Thoracic aorta (tissue), 2 donors: ENCODE measurements around the gene SMG7. TPM values are rescaled to one million over a fixed set of nuclear protein-coding genes. Genes with fewer than 3 reads are reported as not detected.
A peak's percentile ranks its signal among the peaks of the same experiment; 100 is the strongest.

Experiments used
- ATAC-seq: fragments of 150-250 bp; one replicate; pipeline ENCODE4 v1.8.0; 2017; ENCODE audit warnings: low read depth; ENCODE audit not compliant: insufficient number of reproducible peaks, low FRiP score
- DNase-seq: peaks from one replicate; pipeline ENCODE4 v3.0.0-alpha.2; 2020; ENCODE audit warnings: low spot score
- H3K27ac ChIP-seq, 2 donors: fragments of 200-600 bp; sonication (generic); 1 replicate in 1 of 2; 2 replicates in 1 of 2; pipeline ENCODE4 v1.5.1; 2016; ENCODE audit warnings: mild to moderate bottlenecking in 2 of 2, moderate library complexity in 2 of 2
- H3K27me3 ChIP-seq: fragments of 200-600 bp; sonication (generic); replicated peaks from 2 replicates; pipeline ENCODE4 v1.6.0; 2016; ENCODE audit warnings: mild to moderate bottlenecking; ENCODE audit not compliant: insufficient read depth
- H3K36me3 ChIP-seq: fragments of 200-600 bp; sonication (generic); one replicate; pipeline ENCODE4 v1.5.1; 2016
- H3K4me1 ChIP-seq, 2 donors: fragments of 200-600 bp; sonication (generic); 1 replicate in 1 of 2; 2 replicates in 1 of 2; pipeline versions ENCODE4 v1.5.1 to v1.6.0; 2016; ENCODE audit warnings: low read depth in 2 of 2, mild to moderate bottlenecking in 1 of 2; ENCODE audit not compliant: control insufficient read depth in 1 of 2
- H3K4me3 ChIP-seq: fragments of 200-600 bp; sonication (generic); 2 replicates; pipeline ENCODE4 v1.5.1; 2016; ENCODE audit warnings: mild to moderate bottlenecking
- H3K9me3 ChIP-seq: fragments of 200-600 bp; sonication (generic); 2 replicates; pipeline ENCODE4 v1.5.1; 2016
- total RNA-seq, 2 donors: library from RNA; depleted of rRNA; stranded (reverse); fragments of >200 nt; gene quantifications; one replicate each; pipeline versions ENCODE4 v1.1.0 to v1.2.3, GENCODE V29; 2016
- TF ChIP-seq, protein P1 (sequence below): fragments of 200-600 bp; sonication (generic); IDR thresholded peaks from one replicate; pipeline ENCODE4 v1.5.1; 2019; ENCODE audit warnings: antibody characterized with exemption

SMG7 gene
- total RNA-seq, 2 donors from 2014 or later = 29.8 to 41.9 TPM

DNA sequence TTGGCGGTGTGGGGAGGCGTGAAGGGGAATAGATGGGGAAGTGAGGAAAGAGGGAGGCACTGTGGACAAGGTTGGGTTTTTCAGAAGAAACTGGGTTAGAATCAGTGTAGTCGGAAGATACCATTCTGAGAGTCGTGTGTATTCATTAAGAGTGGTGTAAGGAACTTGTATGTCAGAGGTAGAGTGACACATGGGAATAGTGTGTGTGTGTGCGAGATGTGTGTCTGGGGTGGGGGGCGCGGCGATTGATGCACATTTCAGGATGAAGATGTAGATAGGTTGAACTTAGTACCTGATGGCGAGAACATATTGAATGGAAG, 878 bp downstream of the SMG7 start:
- Histone ChIP-seq H3K4me1 (peaks cover 6 to 25% of the 10 kb centered on the region in 2 donors), H3K27ac (no peak overlapping the region), H3K36me3 (no peaks in the 10 kb centered on the region), H3K27me3 (no peaks in the 10 kb centered on the region), H3K4me3 (peak overlapping the region; percentile 98), H3K9me3 (no peaks in the 10 kb centered on the region)
- DNase-seq = no peak
- ATAC-seq = no peak
- TF ChIP-seq, protein P1, sequence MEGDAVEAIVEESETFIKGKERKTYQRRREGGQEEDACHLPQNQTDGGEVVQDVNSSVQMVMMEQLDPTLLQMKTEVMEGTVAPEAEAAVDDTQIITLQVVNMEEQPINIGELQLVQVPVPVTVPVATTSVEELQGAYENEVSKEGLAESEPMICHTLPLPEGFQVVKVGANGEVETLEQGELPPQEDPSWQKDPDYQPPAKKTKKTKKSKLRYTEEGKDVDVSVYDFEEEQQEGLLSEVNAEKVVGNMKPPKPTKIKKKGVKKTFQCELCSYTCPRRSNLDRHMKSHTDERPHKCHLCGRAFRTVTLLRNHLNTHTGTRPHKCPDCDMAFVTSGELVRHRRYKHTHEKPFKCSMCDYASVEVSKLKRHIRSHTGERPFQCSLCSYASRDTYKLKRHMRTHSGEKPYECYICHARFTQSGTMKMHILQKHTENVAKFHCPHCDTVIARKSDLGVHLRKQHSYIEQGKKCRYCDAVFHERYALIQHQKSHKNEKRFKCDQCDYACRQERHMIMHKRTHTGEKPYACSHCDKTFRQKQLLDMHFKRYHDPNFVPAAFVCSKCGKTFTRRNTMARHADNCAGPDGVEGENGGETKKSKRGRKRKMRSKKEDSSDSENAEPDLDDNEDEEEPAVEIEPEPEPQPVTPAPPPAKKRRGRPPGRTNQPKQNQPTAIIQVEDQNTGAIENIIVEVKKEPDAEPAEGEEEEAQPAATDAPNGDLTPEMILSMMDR = no peak

DNA sequence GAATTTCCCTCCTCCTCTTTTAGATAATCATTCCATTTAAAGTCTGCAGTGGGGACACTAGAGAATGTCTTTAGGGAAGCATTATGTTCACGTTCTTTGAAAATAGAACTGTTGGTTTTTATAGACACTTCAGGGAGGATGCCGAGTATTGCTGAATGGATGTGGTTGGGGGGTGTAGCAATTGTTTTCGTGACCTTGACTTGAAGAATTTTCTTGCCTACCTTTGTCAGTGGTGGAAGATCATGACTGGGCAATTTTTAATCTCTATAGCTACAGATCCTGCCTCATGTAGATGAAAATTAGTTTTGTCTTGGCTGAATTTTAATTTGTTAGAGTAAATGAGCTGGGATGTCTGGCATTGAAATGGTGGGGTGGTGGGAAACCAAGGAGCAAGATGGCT, 3.8 kb downstream of the SMG7 start:
- peaks cover 6 to 29% of the 10 kb centered on the region in 2 donors for H3K4me1 ChIP-seq

DNA sequence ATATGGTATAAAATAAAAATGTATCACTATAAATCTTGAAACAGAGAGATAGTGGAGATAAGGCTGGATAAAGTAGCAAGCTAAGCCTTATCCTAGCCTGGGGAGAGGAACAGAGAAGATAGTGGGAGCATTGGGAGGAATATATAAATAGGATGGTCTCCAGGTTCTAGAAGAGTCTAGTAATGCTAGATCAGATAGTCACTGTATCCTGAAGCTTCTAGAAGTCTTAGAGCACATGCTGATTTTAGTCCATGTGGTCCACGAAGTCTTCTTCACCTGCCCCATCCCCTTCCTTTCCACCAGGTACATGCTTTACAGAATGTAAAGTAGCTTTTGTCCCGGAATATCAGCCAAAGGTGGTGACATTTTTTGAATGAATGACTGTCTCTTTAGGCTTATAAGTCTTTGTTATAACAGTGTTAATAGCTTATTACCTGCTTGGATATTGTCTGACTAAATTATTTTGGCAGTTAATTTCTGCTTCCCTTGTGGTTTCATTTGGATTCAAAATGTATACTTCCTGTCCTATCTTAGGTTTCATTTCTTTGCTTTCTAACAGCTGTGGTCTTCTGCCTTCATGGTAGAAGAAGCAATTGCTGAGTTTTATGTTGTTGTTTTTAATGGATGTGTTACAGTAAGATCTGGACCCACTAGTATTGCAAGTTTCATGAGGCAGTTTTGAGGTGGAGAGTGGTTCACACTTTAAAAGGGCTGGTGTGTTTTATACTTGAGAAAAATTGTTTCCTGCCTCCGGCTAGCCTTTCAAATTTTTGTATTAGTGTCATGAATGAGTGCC, 5.9 kb downstream of the SMG7 start:
- H3K4me1 ChIP-seq = peaks cover 6 to 26% of the 10 kb centered on the region in 2 donors
- H3K9me3 ChIP-seq = no peaks in the 10 kb centered on the region
- no peaks in the 10 kb centered on the region for H3K27me3 ChIP-seq
- no peak overlapping the region for H3K4me3 ChIP-seq
- TF ChIP-seq, protein P1 = no peak
- H3K27ac ChIP-seq = no peak overlapping the region
- no peaks in the 10 kb centered on the region for H3K36me3 ChIP-seq
- DNase-seq (no peak), ATAC-seq (no peak)

More for the DNA sequence above, 3.8 kb downstream of the SMG7 start:
- Histone ChIP-seq H3K36me3 (no peaks in the 10 kb centered on the region), H3K27me3 (no peaks in the 10 kb centered on the region), H3K27ac (no peak overlapping the region), H3K9me3 (no peaks in the 10 kb centered on the region), H3K4me3 (no peak overlapping the region)
- ATAC-seq (no peak), DNase-seq (no peak)
- TF ChIP-seq, protein P1 = no peak

DNA sequence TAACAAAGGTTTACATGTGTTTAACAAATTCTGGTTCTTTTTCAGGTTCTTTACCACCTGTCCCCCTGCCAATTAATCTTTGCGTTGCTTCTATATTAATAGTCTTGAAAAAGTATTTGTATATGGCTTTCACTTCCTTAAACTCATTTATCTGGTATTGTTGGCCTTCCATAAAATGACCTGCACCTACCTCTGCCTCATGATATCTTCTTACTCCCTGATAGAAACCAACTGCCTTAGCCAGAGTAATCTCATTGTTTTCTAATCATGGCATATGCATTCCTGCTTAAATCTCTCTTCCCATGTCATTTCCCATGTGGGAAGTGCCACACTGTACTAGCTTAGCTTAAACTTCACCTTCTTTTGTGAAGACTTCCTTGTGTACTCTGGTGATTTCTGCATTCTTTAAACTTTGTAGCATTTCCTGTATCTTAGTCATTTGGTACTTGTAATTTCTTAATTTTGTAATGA, 8.7 kb downstream of the SMG7 start:
- DNase-seq = no peak
- Histone ChIP-seq H3K27me3 (no peaks in the 10 kb centered on the region), H3K4me1 (peaks cover 0 to 4% of the 10 kb centered on the region in 2 donors), H3K4me3 (no peak overlapping the region), H3K27ac (no peak overlapping the region), H3K36me3 (no peaks in the 10 kb centered on the region), H3K9me3 (no peaks in the 10 kb centered on the region)
- ATAC-seq = no peak
- TF ChIP-seq, protein P1 = no peak

DNA sequence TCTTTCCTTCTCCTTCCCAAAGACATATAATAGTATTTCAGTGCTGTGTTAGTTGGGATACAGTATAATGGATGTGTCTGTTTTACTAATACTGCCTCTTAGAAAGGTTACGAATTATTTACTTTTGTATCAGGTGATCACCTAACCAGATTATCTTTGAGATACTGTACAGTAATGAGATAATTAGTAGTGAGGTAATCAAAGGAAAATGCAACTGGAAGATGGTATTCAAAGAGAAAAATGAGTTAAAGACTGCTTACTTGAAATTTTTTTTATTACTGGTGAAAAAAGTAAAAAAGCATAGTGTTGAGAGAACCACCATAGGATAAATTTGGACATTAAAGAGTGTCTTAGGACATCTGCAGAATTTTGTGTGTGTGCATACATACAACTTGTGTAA, 10.9 kb downstream of the SMG7 start:
- no peaks in the 10 kb centered on the region for H3K36me3 ChIP-seq
- H3K4me3 ChIP-seq = no peak overlapping the region
- DNase-seq = no peak
- H3K4me1 ChIP-seq = peaks cover 0 to 4% of the 10 kb centered on the region in 2 donors
- no peak for ATAC-seq
- no peaks in the 10 kb centered on the region for H3K27me3 ChIP-seq
- H3K9me3 ChIP-seq = no peaks in the 10 kb centered on the region
- TF ChIP-seq, protein P1 = no peak
- no peak overlapping the region for H3K27ac ChIP-seq
